ENCODE data around the gene LMTK2.

LMTK2 gene

GRCh38 chr7:98240961-98241673 lies 134.5 kb downstream of the LMTK2 start:
- no peak for DNase-seq

GRCh38 chr7:98241674-98242241 lies 135.1 kb downstream of the LMTK2 start:
- DNase-seq, result no peak

GRCh38 chr7:98242342-98242741 lies 135.7 kb downstream of the LMTK2 start:
- no peak for DNase-seq

GRCh38 chr7:98242934-98243333 lies 136.3 kb downstream of the LMTK2 start:
- DNase-seq, result no peak

- DNase-seq, result no peak
Observed at GRCh38 chr7:98244871-98245270, 138.2 kb downstream of the LMTK2 start.

GRCh38 chr7:98248156-98248555 lies 141.5 kb downstream of the LMTK2 start:
- DNase-seq, result no peak

GRCh38 chr7:98249106-98249505 lies 142.4 kb downstream of the LMTK2 start:
- no peak for DNase-seq

- no peak for DNase-seq
Observed at GRCh38 chr7:98250789-98251188, 144.1 kb downstream of the LMTK2 start.

- no peak for DNase-seq
Observed at GRCh38 chr7:98251231-98251600, 144.6 kb downstream of the LMTK2 start.

GRCh38 chr7:98251601-98252424 lies 145.2 kb downstream of the LMTK2 start, which contains the start of gene TECPR1:
Gene TECPR1, minus strand, starts transcription at chr7:98252232. Its CDS starts 6,086 bp downstream, at chr7:98246146.
- peak; percentile 96 for DNase-seq

- DNase-seq, result no peak
Observed at GRCh38 chr7:98252425-98253054, 145.9 kb downstream of the LMTK2 start.

GRCh38 chr7:98254516-98254915 lies 147.9 kb downstream of the LMTK2 start:
- DNase-seq, result no peak

- DNase-seq, result peak; percentile 20
Observed at GRCh38 chr7:98254951-98255610, 148.4 kb downstream of the LMTK2 start.

- DNase-seq, result peak; percentile 98
Observed at GRCh38 chr7:98256431-98256830, 149.8 kb downstream of the LMTK2 start.

GRCh38 chr7:98257701-98258100 lies 151.0 kb downstream of the LMTK2 start:
- no peak for DNase-seq

All from DMS 273 treated with DMSO at 0.1 percent for 48 hours (cell line).